ENCODE results near the gene UNC13C.

- no peak for TF ChIP-seq KLF6 (CRISPR knock-in tag; IDR thresholded peaks at IDR 0.05)
- TF ChIP-seq CTCF (CRISPR knock-in tag; IDR thresholded peaks at IDR 0.05), result no peak
- TF ChIP-seq NFE2 (CRISPR knock-in tag; IDR thresholded peaks at IDR 0.05), result no peak
- TF ChIP-seq POLR2AphosphoS5 (IDR thresholded peaks at IDR 0.05; ENCODE audit: low read depth, low read length), result no peak
- TF ChIP-seq, protein P1, sequence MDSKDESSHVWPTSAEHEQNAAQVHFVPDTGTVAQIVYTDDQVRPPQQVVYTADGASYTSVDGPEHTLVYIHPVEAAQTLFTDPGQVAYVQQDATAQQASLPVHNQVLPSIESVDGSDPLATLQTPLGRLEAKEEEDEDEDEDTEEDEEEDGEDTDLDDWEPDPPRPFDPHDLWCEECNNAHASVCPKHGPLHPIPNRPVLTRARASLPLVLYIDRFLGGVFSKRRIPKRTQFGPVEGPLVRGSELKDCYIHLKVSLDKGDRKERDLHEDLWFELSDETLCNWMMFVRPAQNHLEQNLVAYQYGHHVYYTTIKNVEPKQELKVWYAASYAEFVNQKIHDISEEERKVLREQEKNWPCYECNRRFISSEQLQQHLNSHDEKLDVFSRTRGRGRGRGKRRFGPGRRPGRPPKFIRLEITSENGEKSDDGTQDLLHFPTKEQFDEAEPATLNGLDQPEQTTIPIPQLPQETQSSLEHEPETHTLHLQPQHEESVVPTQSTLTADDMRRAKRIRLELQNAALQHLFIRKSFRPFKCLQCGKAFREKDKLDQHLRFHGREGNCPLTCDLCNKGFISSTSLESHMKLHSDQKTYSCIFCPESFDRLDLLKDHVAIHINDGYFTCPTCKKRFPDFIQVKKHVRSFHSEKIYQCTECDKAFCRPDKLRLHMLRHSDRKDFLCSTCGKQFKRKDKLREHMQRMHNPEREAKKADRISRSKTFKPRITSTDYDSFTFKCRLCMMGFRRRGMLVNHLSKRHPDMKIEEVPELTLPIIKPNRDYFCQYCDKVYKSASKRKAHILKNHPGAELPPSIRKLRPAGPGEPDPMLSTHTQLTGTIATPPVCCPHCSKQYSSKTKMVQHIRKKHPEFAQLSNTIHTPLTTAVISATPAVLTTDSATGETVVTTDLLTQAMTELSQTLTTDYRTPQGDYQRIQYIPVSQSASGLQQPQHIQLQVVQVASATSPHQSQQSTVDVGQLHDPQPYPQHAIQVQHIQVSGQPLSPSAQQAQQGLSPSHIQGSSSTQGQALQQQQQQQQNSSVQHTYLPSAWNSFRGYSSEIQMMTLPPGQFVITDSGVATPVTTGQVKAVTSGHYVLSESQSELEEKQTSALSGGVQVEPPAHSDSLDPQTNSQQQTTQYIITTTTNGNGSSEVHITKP (CRISPR knock-in tag; IDR thresholded peaks at IDR 0.05; ENCODE audit: low read depth), result no peak
- TF ChIP-seq SIN3A (IDR thresholded peaks at IDR 0.05; ENCODE audit: borderline replicate concordance, low read depth, low read length), result no peak
- TF ChIP-seq PHF21A (CRISPR knock-in tag; IDR thresholded peaks at IDR 0.05), result no peak
- TF ChIP-seq, protein P2, sequence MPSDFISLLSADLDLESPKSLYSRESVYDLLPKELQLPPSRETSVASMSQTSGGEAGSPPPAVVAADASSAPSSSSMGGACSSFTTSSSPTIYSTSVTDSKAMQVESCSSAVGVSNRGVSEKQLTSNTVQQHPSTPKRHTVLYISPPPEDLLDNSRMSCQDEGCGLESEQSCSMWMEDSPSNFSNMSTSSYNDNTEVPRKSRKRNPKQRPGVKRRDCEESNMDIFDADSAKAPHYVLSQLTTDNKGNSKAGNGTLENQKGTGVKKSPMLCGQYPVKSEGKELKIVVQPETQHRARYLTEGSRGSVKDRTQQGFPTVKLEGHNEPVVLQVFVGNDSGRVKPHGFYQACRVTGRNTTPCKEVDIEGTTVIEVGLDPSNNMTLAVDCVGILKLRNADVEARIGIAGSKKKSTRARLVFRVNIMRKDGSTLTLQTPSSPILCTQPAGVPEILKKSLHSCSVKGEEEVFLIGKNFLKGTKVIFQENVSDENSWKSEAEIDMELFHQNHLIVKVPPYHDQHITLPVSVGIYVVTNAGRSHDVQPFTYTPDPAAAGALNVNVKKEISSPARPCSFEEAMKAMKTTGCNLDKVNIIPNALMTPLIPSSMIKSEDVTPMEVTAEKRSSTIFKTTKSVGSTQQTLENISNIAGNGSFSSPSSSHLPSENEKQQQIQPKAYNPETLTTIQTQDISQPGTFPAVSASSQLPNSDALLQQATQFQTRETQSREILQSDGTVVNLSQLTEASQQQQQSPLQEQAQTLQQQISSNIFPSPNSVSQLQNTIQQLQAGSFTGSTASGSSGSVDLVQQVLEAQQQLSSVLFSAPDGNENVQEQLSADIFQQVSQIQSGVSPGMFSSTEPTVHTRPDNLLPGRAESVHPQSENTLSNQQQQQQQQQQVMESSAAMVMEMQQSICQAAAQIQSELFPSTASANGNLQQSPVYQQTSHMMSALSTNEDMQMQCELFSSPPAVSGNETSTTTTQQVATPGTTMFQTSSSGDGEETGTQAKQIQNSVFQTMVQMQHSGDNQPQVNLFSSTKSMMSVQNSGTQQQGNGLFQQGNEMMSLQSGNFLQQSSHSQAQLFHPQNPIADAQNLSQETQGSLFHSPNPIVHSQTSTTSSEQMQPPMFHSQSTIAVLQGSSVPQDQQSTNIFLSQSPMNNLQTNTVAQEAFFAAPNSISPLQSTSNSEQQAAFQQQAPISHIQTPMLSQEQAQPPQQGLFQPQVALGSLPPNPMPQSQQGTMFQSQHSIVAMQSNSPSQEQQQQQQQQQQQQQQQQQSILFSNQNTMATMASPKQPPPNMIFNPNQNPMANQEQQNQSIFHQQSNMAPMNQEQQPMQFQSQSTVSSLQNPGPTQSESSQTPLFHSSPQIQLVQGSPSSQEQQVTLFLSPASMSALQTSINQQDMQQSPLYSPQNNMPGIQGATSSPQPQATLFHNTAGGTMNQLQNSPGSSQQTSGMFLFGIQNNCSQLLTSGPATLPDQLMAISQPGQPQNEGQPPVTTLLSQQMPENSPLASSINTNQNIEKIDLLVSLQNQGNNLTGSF (CRISPR knock-in tag; IDR thresholded peaks at IDR 0.05), result no peak
- no peak for TF ChIP-seq ZNF3 (CRISPR knock-in tag; IDR thresholded peaks at IDR 0.05)
- TF ChIP-seq RAD51 (IDR thresholded peaks at IDR 0.05; ENCODE audit: borderline replicate concordance), result no peak
- TF ChIP-seq, protein P3, sequence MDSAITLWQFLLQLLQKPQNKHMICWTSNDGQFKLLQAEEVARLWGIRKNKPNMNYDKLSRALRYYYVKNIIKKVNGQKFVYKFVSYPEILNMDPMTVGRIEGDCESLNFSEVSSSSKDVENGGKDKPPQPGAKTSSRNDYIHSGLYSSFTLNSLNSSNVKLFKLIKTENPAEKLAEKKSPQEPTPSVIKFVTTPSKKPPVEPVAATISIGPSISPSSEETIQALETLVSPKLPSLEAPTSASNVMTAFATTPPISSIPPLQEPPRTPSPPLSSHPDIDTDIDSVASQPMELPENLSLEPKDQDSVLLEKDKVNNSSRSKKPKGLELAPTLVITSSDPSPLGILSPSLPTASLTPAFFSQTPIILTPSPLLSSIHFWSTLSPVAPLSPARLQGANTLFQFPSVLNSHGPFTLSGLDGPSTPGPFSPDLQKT (CRISPR knock-in tag; IDR thresholded peaks at IDR 0.05; ENCODE audit: borderline replicate concordance), result no peak
These were observed 450.4 kb downstream of the UNC13C start for GRCh38 chr15:54428596-54428995.
